NCI-H1092 treated with DMSO at 0.1 percent for 48 hours (cell line): ENCODE results near the gene GPM6B.

Experiments
- DNase-seq: peaks from one replicate; lab custom pipeline; 2025; lab: John Stamatoyannopoulos, UW

Gene GPM6B, protein sequence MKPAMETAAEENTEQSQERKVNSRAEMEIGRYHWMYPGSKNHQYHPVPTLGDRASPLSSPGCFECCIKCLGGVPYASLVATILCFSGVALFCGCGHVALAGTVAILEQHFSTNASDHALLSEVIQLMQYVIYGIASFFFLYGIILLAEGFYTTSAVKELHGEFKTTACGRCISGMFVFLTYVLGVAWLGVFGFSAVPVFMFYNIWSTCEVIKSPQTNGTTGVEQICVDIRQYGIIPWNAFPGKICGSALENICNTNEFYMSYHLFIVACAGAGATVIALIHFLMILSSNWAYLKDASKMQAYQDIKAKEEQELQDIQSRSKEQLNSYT

DNA sequence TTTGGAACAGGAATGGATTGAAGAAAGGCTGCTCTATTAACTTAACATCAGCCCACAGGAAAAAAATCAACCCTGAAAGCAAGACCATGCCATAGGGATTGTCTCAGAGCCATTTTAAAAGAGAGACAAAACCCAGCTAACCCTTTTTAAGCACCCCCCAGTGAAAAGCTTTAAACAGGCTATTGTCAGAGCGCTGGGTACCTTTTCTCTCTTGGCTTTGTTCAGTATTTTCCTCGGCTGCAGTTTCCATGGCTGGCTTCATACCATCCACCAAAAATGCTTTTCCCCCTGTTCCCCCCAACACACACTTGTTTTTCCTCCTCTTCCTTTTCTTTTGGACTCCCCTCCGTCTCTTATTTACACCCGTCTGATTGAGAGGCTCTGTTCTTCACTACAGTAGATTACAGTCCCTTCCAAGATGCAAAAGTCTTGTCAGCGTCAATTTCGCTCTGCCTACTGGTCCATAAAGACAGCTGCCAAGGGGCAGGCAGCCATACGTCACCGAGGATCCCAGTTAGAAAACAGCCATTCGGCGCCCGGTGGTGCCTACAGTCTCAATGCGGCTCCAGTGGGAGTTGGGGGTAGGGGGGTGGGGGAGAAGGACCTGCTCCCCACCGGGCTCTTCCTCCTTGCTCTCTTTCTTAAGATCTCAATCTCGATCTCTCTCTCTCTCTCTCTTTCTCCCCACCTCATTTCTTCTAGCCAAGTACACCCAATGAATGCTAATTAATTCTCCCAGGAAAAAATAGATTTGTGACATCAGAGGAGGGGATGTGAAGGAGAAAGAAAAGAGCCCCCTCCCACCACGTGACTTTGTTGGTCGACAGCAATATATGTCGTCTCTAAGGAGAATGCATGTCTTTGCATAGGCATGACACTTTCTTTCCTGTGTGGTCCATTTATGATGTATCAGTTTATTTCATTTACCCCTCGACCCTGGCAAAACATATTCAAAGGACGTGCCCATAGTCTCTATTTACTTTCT is at the start of gene GPM6B:
TSS of gene GPM6B (minus strand) at position 451 of the 985 bp plus-strand sequence. CDS start at position 262, 189 bp downstream.
- no peak for DNase-seq

DNA sequence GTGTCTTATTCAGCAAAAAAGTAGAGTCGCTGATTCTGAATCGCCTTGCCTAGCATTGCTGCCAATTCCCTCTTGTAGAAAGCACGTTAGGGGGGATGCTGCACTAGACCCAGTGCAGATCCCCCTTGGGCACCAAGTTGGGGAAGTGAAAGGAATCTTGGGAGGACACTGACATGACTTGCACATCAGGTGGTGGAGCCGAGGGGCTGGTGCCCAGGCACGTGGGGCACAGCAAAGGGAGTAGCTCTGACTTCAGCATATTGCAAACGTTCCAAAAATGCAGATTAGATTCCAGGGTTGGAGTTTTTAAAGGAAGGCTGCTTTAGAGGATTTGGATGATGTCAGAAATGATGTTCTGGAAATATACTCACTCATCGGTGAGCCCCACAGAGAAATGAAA is 47.4 kb upstream of the GPM6B start:
- no peak for DNase-seq

DNA sequence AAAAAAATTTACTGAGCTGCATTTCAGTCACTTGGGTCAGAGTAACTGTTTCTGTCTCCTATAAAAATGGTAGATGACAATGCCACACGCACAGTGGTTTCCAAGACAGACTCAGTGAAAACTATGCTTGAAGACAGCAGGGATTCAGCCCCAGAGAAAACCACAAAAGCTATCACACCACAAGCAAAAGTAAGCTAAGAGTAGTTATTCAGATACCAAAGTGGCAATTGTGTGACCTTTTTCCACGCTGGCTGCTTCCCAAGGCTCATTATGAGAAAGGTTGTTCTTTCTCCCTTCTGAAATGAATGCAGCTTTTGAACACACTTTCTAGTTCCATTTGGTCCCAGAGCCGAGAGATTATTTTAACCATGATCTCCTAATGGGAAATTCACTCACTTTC is 46.4 kb upstream of the GPM6B start:
- no peak for DNase-seq

DNA sequence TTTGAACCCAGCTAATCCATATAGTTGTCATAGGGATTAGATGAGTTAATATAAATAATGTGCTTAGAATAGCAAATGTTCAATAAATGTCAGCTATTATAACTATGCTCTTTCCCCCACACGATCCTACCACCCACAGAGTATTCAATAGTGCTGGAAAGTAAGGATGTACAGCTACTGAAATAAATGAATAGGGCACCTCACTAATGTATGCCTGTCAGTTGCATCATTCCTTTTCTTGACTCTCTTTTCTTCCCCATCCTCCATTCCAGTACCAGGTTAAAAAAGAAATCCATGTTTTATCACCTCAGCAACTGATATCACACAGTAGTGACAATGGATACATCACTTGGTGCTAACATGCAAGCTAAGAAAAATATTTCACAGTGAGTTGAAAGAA is 42.8 kb upstream of the GPM6B start:
- no peak for DNase-seq

DNA sequence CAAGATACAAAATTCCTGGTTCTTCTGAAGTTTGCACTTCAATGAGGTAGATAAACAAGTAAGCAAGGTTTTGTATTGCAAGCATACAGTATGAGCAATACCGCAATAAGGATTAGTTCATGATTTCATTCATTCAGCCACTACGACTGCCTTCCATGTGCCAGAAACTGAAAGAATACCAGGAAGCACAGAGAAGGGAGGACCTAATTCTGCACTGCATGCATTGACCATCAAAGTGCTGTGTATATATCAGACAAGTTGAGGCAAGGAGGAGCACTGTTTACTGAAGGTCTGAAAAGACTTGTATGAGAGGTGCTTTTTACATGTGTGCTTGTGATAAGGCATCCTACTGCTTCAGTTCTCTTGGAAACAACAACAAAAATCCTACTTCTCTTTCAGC is 40.9 kb upstream of the GPM6B start:
- DNase-seq, result no peak

DNA sequence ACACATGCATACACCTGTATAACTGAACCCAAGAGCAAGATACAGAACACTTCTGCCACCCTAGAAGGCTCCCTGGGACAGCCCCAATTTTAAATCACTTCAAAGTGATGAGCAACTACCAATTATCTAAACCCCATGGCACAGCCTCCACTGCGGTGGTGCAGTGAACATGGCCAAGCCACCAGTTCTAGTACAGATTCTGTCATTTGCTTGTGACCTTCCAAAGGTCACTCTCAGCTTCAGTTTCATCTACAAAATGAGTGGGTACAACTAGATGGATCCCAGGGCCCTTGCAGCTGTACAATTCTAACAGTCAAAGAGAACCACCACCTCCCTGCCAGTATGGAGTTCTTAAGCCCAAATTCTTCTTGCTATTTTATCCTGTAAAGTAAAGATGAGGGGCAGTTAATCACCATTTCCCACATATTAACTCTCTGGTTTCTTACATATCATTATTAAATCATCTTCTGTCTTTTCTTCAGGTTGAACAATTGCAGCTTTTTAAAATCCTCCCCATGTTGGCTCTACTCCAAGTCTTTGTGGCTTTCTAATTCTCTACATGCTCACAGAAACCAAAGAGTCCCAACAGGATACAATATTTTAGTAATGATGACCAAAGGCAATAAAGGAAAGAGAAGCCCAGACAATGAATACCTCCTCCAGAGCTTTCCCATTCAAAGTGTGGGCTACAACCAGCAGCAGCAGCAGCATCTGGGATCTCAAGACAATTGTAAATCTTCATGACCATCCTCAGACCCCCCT is 39.0 kb upstream of the GPM6B start:
- DNase-seq, result no peak

DNA sequence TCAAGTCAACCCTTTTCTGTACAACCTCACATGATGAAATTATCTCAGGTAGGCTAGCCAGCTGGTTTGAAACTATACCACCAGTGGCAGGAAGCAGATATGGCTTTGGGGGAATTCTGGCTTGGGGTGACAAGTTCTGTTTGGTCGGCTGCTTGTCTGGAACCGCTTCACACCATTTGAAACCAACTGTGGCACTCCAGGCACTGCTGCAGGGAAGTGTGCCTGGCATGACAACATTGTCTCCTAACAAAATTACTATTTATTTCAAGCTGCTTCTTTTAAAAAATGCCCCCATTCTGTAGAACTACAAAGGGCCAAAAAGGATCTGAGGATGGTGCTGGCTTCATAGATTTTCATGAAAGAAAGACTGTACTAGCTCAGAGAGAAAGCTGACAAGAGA is 37.1 kb upstream of the GPM6B start:
- DNase-seq, result no peak

DNA sequence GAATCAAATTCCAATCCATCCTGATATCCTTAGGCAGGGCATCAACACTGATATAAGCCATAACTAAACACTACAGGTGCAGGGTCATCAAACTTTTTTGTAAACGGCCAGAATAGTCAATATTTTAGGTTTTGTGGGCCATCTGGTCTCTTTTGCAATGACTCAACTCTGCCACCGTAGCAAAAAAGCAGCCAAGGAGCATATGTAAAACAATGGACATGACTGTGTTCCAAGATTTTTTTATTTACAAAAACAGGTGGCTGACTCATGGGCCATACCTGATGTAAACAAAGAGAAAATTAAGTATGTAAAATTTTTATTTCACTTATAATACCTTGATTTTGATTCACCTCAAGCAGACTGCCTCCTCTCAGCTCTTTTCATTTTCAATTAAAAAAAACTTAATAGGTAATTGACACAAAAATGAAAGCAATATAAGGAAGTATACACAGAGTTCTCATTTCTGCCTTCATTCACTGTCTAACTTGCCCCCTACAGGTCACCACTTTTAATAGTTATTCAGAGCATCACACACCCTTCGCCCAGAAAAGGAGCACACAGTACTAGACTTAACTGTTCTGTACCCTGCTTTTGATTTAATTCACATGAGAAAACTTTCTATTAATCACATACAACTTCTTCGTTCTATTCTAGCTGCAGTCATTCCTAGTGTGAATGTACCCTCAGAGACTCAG is 35.3 kb upstream of the GPM6B start:
- DNase-seq, result no peak

DNA sequence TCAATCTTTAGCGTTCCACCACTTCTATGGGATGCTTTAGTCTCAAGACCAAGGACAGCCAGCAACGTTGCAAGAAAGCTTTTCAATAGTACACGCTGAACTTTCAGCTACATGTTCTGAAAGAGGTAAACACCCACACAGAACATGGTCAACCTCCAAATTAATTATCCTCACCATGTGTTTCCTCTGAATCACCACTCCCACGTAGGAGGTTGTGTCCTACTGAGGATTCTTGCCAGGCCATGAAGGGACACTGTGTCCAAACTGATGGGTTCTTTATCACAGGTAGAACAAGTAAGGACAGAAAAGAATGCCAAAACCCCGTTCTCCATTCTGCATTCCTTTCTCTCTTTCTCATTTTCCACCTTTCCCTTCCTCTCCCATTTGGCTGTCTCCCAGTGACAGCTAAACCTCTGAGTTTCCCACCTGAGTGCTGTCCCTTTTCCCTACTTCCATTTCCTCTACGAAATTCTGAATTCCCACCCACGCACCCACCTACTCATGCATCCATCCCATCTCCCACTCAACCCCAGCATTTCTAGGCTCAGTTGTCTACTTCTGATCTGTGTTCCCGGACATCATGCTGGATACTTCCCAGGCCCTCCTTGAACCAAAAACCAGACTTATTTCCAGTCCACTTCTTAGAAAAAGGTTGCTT is 29.0 kb upstream of the GPM6B start:
- DNase-seq, result no peak

DNA sequence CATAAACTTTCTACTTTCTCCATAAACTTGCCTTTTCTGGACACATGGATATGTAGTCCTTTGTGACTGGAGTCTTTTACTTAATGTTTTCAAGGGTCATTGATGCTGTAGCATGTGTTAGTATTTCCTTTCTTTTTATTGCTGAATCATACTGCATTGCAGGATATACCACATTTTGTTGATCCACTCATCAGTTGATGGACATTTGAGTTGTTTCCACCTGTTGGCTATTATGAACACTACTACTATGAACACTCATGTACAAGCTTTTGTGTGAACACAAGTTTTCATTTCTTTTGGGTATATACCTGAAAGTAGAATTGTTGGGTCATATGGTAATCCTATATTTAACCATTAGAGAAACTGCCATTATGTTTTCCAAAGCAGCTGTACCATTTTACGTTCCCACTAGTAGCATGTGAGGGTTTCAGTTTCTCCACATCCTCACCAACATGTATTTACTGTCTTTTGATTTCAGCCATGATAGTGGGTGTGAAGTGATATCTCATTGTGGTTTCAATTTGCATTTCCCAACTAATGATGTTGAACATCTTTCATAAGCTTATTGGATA is 26.3 kb upstream of the GPM6B start:
- DNase-seq, result no peak

DNA sequence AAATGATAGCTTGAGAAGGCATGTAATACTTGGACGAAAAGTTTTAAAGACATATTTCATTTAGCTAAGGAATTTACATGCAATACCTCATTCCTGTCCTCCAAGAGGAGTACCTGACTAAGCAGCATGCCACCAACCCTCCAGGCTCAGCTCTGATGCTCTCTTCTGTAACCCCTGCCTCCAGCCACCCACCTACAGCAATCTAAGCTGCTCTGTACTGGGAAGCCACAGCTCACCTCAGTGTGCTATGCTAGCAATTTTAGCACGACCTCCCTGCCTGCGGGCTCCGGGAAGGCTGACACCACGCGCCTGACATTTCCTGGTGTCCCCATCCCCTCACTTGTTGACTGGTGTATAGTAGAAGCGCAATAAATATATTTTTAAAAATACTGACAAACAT is 23.2 kb upstream of the GPM6B start:
- DNase-seq, result no peak

DNA sequence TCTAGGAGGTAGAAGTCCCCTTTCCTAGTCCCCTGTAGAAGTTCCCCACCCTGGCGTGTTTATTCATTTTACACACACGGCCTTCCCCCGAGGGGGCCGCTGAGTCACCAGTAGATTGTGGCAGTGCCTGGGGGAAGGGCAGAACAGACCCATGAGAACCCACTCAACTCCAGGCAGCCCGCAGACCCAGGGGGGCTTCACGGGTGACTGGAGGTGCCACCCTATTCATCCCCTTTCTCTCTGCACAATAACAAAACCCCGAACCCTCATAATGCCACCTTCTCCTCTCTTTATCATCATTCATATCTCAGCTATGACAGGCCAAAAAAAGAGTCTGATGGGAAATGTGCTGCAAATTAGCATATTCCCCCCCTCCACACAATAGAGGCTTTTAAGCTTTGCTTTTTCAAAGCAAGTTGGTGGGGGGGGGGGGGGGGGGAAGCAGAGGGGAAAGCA is 20.4 kb upstream of the GPM6B start:
- DNase-seq, result no peak

DNA sequence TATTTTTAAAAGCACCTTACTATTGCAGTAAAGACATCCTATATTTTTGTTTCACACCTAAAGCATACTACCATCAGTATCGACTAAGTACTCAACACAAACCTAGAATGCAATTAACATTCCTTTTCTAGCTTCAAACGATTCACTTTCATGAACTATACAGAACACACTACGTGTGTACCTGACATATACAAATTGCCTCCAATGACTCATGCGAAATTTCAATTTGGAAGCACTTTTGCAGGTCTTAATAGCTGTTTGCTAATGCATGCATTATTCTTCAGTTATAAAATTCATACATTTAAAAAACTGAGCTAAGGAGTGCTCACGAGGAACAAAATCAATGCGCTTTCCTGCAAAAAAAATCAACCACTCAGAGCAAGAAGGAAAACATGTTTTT is 19.7 kb upstream of the GPM6B start:
- DNase-seq, result no peak

DNA sequence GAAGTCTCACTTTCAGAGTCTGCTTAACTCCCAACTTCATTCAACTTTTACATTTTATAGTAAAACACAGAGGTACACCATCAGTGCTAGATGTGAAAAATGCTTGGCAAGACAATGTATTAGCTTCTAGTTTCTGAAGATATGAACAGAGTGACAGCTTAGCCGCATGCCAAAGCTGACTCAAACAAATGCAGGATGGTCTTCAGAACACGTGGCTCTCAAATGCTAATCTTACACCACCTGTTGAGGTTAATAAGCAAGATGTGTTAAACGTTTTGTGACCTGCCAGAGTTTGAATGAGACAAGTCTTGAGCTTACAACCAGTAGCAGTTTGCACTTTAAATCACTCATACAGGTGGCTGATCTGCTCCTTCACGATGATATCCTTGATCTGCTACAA is 18.9 kb upstream of the GPM6B start:
- DNase-seq, result no peak

DNA sequence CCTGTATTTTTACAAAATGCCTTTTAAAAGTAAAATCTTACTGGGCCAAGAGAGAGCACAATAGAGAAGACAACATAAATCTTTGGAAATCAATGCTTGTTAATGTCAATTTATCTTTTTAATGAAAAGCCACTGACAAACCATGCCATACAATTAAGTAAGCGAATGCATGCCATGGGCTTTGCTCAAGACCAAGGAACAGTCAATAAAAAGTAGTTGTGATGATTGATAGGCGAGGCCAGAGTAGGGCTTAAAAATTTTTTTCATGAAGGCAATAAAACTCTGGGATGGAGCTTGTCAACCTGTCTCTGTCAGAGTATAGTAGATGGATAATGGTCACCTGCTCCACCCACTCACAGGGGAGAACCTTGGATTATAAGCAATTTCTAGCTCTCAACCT is 17.5 kb upstream of the GPM6B start:
- no peak for DNase-seq

DNA sequence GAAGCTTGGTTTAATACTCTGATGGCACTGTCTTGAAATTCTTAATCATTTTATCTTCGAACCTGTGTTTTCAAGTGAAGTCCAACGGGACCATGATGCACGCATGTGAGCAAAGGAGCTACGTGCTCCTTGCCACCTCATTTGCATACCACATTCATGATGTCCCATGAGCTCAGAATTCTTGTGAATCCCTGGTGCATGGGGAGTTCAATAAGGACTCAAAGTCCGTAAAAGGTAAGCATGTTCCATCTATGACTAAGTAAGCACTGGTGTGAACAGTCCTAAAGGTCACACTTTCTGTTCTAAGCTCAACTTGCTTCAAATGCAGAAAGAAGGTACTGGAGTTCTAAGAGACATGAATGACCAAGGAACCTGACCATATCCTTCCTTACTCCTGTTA is 13.1 kb upstream of the GPM6B start:
- DNase-seq, result no peak

DNA sequence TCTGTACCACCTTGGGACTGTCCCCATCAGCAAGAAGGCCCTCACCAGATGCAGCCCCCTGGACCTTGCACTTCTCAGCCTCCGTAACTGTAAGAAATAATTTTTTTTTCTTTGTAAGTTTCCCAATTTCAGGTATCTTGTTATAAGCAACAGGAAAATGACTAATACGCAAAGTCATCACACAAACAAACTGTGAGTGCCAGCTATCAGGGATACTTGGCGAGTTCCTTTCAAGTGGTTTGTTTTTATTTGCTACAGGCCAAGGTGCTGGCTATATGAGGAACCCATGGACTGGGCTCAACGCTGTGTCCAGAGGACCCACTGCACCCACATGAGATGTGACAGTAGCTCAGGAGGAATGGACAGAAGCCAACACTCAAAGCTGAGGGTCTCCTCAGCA is 11.5 kb upstream of the GPM6B start:
- DNase-seq, result no peak

DNA sequence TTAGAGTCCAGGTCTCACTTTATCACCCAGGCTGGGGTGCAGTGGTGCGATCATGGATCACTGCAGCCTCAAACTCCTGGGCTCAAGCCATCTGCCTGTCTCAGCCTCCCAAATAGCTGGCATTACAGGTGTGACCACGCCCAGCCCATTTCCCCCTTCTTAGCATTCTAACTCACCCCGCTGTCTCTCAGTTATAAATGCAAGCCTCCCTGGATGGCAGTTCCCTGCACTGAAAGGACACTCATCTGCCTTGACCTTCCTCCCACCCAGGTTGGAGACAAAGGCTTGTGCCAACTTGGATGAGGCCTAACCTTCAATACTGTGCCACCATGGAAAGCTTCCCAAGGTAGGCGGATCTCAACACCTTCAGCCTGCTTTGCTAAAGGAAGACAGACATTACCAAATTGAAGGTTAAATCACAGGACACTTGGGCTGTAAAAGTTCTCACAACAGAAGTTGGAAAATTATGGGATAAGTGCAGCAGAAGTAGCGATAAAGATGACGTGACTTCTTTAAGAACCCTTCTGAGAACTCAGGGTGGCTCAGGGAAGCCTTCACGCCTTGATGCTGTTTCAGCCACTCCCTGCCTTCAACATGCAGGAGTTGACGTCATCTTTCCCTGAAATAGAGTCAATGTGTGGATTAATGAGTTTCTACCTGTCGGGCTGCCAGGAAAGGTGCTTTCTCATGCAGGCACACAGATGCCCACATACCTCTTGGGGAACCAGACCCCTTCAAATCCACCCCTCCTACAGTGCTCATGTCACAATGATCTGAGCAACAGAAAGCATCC is 10.6 kb upstream of the GPM6B start:
- DNase-seq, result no peak

DNA sequence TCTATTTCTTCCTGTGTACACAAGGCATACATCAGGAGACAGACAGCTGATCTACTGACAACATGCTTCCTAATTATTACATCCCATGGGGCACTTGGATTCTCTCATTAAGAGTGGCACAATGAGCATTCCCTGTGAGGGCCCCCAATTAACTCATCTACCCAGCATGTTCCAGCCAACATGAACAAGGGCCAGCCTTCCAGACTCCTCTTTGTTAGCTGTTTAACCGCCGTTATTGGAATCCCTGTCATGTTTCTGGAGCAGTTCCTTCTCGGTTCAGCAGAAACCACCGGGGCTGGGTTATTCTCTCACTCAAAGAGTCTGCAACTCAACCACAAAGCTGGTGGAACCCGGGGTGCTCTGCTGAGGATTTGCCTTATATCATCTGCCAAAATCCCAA is 9.9 kb upstream of the GPM6B start:
- DNase-seq, result no peak

DNA sequence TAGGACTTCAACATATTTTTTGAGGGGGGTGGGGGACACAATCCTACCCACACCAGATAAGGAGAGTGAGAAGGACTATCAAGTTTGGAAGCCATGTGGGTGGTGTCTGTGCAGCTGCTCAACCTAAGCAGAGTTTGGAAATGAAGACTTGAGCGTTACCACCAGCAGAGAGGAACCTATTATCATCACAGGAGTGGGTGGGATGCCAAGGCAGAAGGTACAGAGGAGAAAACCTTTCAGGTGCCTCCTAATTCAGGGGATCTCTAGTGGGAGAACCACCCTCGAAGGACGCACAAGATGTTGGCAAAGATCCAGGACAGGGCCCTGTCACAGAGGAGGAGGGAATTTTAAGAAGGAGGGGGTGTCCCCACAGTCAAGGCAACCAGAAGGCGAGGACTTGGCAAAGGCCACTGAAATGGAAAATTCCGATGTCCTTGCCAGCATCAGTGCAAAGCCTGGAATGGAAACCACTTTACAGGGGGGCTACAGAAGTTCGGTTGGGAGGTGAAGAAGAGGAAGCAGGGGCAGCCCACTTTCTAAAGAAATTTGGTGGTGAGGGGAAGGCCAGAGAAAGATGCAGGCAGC is 8.4 kb upstream of the GPM6B start:
- no peak for DNase-seq
